AG09319 (cell line): ENCODE measurements around the gene NBL1.

Experiments used
- DNase-seq: peaks from one replicate; pipeline ENCODE4 v3.0.0-alpha.2; 2010; ENCODE audit warnings: low read depth; ENCODE audit errors: extremely low read depth
- TF ChIP-seq, protein P1 (sequence below): IDR thresholded peaks from 2 replicates; pipeline ENCODE4 v1.5.1; 2011; ENCODE audit warnings: low read depth, mild to moderate bottlenecking, inconsistent platforms, low read length, moderate library complexity

The NBL1 gene, protein sequence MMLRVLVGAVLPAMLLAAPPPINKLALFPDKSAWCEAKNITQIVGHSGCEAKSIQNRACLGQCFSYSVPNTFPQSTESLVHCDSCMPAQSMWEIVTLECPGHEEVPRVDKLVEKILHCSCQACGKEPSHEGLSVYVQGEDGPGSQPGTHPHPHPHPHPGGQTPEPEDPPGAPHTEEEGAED

DNA sequence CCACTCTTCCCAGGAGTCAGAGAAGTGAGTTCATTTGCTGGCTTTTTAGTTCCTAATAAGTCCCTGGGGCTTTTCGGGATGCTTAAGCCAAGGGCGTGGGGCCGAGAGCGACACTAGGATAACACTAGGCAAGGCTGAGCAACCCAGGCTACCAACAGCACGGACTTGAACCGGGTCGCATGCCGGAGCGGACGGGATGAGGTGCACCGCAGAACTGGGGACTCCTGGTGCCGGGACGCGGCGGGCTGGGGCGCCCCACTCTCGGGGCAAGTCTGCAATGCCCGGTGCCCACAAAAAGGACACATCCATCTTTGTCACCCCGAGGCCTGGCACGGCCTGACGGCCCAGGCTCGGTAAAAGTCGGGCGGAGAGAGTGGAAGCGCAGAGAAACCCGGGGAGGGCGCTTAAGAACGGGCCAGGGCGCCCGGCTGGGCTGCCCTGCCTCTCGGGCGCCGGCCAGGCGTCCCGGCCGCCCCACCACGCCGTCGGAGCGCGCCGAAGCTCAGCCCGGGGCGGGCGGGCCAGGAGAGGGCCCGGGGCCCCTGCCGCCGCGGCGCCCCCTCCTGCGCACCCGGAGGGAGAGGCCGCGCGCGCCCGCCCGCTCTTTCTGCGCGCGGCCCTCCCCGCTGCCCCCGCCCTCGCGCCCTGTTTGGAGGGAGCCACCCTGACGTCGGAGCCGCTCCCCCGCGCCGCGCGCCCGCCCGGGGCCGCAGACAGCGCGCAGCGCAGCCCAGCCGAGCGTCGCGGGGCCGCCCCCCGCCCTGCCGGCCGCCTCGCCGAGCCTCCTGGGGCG lies at the start of gene NBL1:
Gene NBL1 (plus strand): TSS at position 710 of the 793 bp plus-strand sequence. CDS start 10,720 bp downstream, outside the sequence.
- no peak for DNase-seq
- TF ChIP-seq, protein P1, sequence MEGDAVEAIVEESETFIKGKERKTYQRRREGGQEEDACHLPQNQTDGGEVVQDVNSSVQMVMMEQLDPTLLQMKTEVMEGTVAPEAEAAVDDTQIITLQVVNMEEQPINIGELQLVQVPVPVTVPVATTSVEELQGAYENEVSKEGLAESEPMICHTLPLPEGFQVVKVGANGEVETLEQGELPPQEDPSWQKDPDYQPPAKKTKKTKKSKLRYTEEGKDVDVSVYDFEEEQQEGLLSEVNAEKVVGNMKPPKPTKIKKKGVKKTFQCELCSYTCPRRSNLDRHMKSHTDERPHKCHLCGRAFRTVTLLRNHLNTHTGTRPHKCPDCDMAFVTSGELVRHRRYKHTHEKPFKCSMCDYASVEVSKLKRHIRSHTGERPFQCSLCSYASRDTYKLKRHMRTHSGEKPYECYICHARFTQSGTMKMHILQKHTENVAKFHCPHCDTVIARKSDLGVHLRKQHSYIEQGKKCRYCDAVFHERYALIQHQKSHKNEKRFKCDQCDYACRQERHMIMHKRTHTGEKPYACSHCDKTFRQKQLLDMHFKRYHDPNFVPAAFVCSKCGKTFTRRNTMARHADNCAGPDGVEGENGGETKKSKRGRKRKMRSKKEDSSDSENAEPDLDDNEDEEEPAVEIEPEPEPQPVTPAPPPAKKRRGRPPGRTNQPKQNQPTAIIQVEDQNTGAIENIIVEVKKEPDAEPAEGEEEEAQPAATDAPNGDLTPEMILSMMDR, result no peak

DNA sequence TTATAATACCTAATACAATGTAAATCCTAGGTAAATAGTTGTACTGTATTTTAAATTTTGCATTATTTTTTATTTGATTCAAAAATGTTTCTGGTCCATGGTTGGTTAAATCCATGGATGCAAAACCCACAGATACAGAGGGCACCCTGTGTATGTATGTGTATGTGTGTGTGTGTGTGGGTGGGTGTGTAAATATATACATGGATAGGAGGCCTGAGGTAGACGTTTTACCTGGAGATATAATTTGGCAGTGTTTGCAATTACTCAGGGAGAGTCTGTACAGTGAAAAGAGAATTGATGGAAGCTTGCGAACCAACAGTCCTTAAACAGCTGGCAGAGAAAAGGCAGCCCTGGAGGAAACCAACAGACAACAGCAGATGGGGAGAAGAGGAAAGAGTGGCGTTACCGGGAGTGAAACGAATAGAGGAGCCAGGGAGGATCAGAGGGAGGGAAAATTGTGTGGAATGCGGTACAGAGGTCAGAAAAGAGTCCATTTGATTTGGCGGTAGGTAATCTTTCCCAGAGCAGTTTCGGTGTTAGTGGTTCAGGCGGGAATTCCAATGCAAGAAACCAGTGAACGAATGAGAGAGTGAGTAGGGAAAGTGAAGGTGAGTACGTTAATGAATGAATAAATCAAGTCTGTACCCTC lies 47.9 kb upstream of the NBL1 start:
- no peak for DNase-seq
- TF ChIP-seq, protein P1, result no peak

DNA sequence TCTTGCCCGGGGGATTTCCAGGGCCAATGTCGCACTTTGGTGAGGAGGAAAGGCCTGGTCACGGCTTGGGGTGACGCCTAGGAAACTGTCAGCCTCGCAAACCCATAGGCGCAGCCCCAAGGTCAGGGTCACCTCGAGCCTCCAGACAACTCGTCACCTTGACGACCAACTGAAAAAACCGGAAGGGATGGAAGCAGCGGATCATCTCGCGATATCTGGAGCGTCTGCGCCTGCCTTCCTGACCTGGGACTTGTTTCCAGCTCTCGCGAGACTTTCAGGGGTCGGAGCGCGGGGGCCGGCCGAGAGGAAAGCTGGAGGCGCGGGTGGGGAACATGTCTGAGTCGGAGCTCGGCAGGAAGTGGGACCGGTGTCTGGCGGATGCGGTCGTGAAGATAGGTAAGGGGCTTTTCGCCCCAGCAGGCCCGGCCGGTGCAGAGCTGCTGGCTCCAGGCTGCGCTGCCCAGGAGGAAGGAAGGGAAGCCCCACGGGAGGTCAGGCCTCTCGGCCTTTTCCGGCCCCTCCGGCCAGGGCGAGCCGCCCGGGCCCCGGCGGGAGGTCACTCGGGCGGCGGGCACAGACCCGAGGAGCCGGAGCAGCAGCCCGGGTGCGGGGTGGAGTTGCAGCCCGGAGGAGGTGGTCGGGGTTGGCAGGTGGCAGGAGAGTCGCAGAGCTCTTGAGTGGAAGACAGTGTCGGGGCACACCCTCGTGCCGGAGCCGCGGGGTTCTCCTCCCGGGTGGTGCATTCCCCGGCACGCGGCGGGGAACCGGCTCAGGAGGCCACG lies 47.2 kb upstream of the NBL1 start:
- TF ChIP-seq, protein P1, result no peak
- DNase-seq, result peak; percentile 90

DNA sequence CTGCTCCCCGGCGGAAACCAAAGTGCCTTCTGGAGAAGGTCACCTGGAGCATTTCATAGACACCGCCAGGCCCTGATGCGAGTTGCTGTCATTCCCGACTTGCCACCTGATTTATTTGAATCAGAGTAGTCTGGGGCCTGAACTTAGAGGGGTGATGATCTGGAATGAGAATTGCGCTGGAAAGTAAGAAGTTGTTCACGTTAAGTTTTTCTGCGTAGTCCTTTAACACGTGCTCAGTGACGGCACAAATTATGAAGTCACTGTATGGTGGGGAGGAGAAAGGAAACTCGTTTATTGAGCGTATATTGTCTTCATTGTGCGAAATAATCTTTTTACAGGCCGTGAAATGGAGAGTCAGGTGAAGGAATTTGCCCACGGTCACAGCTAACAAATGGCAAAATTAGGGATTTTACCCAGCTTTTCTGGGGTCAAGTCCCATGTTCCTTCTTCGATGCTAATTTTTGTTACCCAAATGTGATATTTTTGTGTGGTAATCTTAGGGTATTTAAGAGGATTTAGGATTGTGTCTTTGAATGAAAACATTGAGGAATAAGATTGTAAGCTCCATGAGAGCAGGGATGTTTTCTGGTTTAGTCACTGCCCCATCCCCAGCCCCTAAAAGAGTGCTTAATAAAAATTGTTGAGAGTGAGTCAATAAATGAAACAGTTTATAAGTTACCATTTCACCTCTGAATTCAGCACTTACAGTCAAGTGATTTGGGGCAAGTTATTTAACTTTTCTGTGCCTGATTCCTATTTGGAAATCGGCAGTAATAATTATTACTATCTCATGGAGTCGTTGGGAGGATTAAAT lies 46.4 kb upstream of the NBL1 start:
- TF ChIP-seq, protein P1, result no peak
- no peak for DNase-seq

DNA sequence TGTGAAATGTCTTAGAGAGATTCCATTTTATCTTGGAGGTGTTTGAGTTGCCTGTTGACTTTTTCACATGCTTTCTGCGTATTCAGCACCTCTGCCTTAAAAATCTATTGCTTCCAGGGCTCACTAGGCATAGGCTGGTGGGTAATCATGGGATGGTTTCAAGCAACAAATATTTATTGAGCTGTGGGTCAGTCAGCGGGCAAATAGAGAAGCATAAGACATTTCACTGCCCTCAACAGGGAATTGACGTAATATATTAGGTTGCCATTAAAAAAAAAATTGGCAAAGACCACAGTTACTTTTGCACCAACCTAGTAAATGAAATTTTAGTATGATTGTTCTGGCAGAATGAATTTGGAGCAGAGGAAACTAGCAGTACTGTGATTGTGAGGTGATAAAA lies 44.3 kb upstream of the NBL1 start:
- no peak for DNase-seq

DNA sequence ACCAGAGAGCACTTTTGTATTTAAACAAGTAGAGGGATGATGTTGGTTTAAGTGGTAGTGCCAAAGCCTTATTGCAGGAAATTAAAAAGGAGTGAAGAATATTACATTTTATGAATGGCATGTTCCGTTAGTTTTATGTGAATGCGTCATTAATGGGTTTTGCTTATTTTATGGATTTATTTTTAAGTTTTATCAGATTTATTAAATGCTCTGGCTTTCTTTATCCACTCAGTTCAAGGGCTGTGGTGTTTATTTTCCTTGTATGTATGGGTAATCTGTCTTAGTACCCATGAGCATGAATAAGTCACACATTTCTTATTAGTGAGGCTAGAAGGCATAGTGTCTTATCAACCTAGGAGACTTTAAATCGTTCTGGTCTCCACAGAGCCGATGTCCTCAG lies 41.6 kb upstream of the NBL1 start:
- DNase-seq, result no peak
- TF ChIP-seq, protein P1, result no peak

More for the DNA sequence above, 44.3 kb upstream of the NBL1 start:
- TF ChIP-seq, protein P1, result no peak
